WTC11 (cell line): Measurements from ENCODE around the gene COL4A1. TPM values are rescaled to one million over a fixed set of nuclear protein-coding genes. Genes with fewer than 3 reads are reported as not detected.

Source experiments
- ATAC-seq: fragments of 200-7000 bp; cut with Tn5 transposase; 2 replicates; pipeline ENCODE4 v1.10.0; 2021; ENCODE audit warnings: mild to moderate bottlenecking, moderate library complexity
- CTCF ChIA-PET: fragments of 300-600 bp; sonication (Branson Sonifier 250); formaldehyde crosslinking; loops from one replicate; lab custom pipeline; 2021; ENCODE audit warnings: antibody characterized with exemption; lab: Charles Lee
- POLR2A ChIA-PET: fragments of 350-600 bp; sonication (Branson Sonifier 250); formaldehyde crosslinking; loops from one replicate; lab custom pipeline; 2021; ENCODE audit warnings: antibody characterized with exemption; lab: Charles Lee
- DNase-seq: peaks from one replicate; pipeline ENCODE4 v3.0.0; 2021; ENCODE audit warnings: low spot score
- H3K27ac Mint-ChIP-seq: 2 replicates; pipeline ENCODE4 v1.8.0; 2021; ENCODE audit warnings: mixed read lengths
- H3K27me3 Mint-ChIP-seq: 2 replicates; pipeline ENCODE4 v1.8.0; 2021; ENCODE audit warnings: low read depth, mild to moderate bottlenecking, moderate library complexity, mixed read lengths
- H3K36me3 Mint-ChIP-seq: 2 replicates; pipeline ENCODE4 v1.8.0; 2021; ENCODE audit warnings: mixed read lengths
- H3K4me1 Mint-ChIP-seq: 2 replicates; pipeline ENCODE4 v1.8.0; 2022; ENCODE audit warnings: mixed read lengths
- H3K4me3 Mint-ChIP-seq: 2 replicates; pipeline ENCODE4 v1.8.0; 2021; ENCODE audit warnings: mild to moderate bottlenecking, moderate library complexity, mixed read lengths
- H3K9me3 Mint-ChIP-seq: 2 replicates; pipeline ENCODE4 v1.8.0; 2021; ENCODE audit warnings: mixed read lengths
- EMX1 ChIP-seq: fragments of 250-450 bp; sonication (Bioruptor Pico); IDR thresholded peaks from 2 replicates; pipeline ENCODE4 v1.8.0; 2021; ENCODE audit warnings: mild to moderate bottlenecking
- ETV6 ChIP-seq: sonication (generic); formaldehyde crosslinking; IDR thresholded peaks from 2 replicates; pipeline ENCODE4 v1.8.1; 2022; ENCODE audit warnings: mild to moderate bottlenecking, missing genetic modification reagents
- FOXJ3 ChIP-seq: sonication (generic); formaldehyde crosslinking; IDR thresholded peaks from 2 replicates; pipeline ENCODE4 v1.9.0; 2021; ENCODE audit warnings: missing genetic modification reagents, mild to moderate bottlenecking, borderline replicate concordance
- JUN ChIP-seq: sonication (generic); formaldehyde crosslinking; IDR thresholded peaks from 2 replicates; pipeline ENCODE4 v1.8.0; 2023; ENCODE audit warnings: mild to moderate bottlenecking, missing genetic modification reagents
- MYBL2 ChIP-seq: sonication (generic); formaldehyde crosslinking; IDR thresholded peaks from 2 replicates; pipeline ENCODE4 v1.8.1; 2023; ENCODE audit warnings: mild to moderate bottlenecking, moderate library complexity, missing genetic modification reagents
- NFE2L1 ChIP-seq: sonication (generic); formaldehyde crosslinking; IDR thresholded peaks from 2 replicates; pipeline ENCODE4 v1.8.1; 2023; ENCODE audit warnings: missing genetic modification reagents
- NR3C1 ChIP-seq: sonication (generic); formaldehyde crosslinking; conservative IDR thresholded peaks from 2 replicates; pipeline ENCODE4 v1.8.1; 2023; ENCODE audit warnings: low read depth, mild to moderate bottlenecking, missing genetic modification reagents
- OVOL2 ChIP-seq: fragments of 250-450 bp; sonication (Bioruptor Pico); IDR thresholded peaks from 2 replicates; pipeline ENCODE4 v1.9.0; 2021; ENCODE audit warnings: mild to moderate bottlenecking, borderline replicate concordance
- ZNF121 ChIP-seq: sonication (generic); formaldehyde crosslinking; IDR thresholded peaks from 2 replicates; pipeline ENCODE4 v1.8.0; 2023; ENCODE audit warnings: missing genetic modification reagents
- ZNF219 ChIP-seq: sonication (generic); formaldehyde crosslinking; IDR thresholded peaks from 2 replicates; pipeline ENCODE4 v1.8.0; 2023; ENCODE audit warnings: missing genetic modification reagents, mild to moderate bottlenecking, borderline replicate concordance
- total RNA-seq: library from RNA; stranded (reverse); gene quantifications from 3 replicates; pipeline ENCODE4 v1.2.3, GENCODE V29; 2021
- TF ChIP-seq, protein P1 (sequence below): fragments of 250-450 bp; sonication (Bioruptor Pico); IDR thresholded peaks from 2 replicates; pipeline ENCODE4 v1.8.0; 2021; ENCODE audit warnings: mild to moderate bottlenecking
- TF ChIP-seq, protein P2 (sequence below): sonication (generic); formaldehyde crosslinking; IDR thresholded peaks from 2 replicates; pipeline ENCODE4 v1.8.1; 2023; ENCODE audit warnings: mild to moderate bottlenecking, missing genetic modification reagents, borderline replicate concordance
- TF ChIP-seq, protein P3 (sequence below): sonication (generic); formaldehyde crosslinking; IDR thresholded peaks from 2 replicates; pipeline ENCODE4 v1.8.0; 2022; ENCODE audit warnings: mild to moderate bottlenecking, missing genetic modification reagents
- TF ChIP-seq, protein P4 (sequence below): fragments of 250-450 bp; sonication (Bioruptor Pico); IDR thresholded peaks from 2 replicates; pipeline ENCODE4 v1.9.0; 2021; ENCODE audit warnings: mild to moderate bottlenecking
- TF ChIP-seq, protein P5 (sequence below): fragments of 250-450 bp; sonication (Bioruptor Pico); IDR thresholded peaks from 2 replicates; pipeline ENCODE4 v2.1.2; 2022; ENCODE audit warnings: mild to moderate bottlenecking, moderate library complexity
- TF ChIP-seq, protein P6 (sequence below): sonication (generic); formaldehyde crosslinking; conservative IDR thresholded peaks from 2 replicates; pipeline ENCODE4 v1.8.1; 2022; ENCODE audit warnings: mild to moderate bottlenecking, missing genetic modification reagents
- TF ChIP-seq, protein P7 (sequence below): fragments of 250-450 bp; sonication (Bioruptor Pico); IDR thresholded peaks from 2 replicates; pipeline ENCODE4 v1.9.0; 2021; ENCODE audit warnings: mild to moderate bottlenecking, borderline replicate concordance

Gene COL4A1
- total RNA-seq, 1 experiment from 2014 or later, result 89.6 TPM

DNA sequence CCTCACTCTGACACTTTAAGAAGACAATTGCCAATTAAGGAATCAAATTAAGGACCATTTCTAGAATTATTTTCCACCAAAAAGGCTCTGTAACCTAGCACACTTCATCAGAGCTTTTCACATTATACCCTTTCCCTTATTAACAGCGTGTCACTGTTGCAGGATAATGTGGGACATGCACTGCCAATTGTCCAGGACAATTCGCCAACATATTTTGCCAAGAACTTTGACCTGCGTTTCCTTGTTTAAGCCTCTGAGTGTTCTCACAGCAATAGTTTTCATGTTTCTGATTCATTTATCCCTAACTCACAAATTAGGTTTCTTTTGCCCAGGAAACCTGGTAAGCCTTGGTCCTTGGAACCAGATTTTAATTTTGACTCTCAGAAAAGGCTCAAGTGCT is 13.3 kb downstream of the COL4A1 start:
- Mint-ChIP-seq H3K4me3 (no peak overlapping the region), H3K36me3 (peaks cover 4% of the 10 kb centered on the region; the same call in 1 of the 2 replicates), H3K9me3 (peaks cover 13% of the 10 kb centered on the region), H3K27ac (no peak overlapping the region), H3K27me3 (no peaks in the 10 kb centered on the region), H3K4me1 (peaks cover 12% of the 10 kb centered on the region)
- TF ChIP-seq FOXJ3, result no peak
- TF ChIP-seq, protein P1, sequence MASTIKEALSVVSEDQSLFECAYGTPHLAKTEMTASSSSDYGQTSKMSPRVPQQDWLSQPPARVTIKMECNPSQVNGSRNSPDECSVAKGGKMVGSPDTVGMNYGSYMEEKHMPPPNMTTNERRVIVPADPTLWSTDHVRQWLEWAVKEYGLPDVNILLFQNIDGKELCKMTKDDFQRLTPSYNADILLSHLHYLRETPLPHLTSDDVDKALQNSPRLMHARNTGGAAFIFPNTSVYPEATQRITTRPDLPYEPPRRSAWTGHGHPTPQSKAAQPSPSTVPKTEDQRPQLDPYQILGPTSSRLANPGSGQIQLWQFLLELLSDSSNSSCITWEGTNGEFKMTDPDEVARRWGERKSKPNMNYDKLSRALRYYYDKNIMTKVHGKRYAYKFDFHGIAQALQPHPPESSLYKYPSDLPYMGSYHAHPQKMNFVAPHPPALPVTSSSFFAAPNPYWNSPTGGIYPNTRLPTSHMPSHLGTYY (CRISPR knock-in tag), result no peak
- TF ChIP-seq, protein P2, sequence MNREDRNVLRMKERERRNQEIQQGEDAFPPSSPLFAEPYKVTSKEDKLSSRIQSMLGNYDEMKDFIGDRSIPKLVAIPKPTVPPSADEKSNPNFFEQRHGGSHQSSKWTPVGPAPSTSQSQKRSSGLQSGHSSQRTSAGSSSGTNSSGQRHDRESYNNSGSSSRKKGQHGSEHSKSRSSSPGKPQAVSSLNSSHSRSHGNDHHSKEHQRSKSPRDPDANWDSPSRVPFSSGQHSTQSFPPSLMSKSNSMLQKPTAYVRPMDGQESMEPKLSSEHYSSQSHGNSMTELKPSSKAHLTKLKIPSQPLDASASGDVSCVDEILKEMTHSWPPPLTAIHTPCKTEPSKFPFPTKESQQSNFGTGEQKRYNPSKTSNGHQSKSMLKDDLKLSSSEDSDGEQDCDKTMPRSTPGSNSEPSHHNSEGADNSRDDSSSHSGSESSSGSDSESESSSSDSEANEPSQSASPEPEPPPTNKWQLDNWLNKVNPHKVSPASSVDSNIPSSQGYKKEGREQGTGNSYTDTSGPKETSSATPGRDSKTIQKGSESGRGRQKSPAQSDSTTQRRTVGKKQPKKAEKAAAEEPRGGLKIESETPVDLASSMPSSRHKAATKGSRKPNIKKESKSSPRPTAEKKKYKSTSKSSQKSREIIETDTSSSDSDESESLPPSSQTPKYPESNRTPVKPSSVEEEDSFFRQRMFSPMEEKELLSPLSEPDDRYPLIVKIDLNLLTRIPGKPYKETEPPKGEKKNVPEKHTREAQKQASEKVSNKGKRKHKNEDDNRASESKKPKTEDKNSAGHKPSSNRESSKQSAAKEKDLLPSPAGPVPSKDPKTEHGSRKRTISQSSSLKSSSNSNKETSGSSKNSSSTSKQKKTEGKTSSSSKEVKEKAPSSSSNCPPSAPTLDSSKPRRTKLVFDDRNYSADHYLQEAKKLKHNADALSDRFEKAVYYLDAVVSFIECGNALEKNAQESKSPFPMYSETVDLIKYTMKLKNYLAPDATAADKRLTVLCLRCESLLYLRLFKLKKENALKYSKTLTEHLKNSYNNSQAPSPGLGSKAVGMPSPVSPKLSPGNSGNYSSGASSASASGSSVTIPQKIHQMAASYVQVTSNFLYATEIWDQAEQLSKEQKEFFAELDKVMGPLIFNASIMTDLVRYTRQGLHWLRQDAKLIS (CRISPR knock-in tag), result no peak
- TF ChIP-seq, protein P3, sequence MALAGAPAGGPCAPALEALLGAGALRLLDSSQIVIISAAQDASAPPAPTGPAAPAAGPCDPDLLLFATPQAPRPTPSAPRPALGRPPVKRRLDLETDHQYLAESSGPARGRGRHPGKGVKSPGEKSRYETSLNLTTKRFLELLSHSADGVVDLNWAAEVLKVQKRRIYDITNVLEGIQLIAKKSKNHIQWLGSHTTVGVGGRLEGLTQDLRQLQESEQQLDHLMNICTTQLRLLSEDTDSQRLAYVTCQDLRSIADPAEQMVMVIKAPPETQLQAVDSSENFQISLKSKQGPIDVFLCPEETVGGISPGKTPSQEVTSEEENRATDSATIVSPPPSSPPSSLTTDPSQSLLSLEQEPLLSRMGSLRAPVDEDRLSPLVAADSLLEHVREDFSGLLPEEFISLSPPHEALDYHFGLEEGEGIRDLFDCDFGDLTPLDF (CRISPR knock-in tag), result no peak
- ChIA-PET POLR2A (no interaction called here), CTCF (no interaction called here)
- ATAC-seq (no peak), DNase-seq (no peak)

DNA sequence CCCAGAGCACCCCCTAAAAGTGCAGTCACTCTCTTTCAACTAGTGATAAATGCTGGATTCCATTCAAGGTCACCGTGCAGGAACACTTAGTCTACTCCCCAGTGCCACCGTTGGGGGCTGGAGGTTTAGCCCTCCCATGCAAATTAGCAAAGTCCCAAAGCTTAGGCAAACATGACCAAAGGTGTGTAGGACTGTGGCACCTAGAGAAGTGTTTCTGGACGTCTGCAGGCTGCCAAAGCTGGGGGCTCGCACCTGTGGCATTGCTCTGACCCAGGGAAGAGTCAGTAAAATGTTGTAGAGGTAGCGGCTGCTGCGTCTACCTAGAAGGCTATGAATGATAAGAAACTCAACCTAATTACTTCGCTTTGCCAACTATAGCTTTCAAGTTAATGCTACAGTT is 13.9 kb downstream of the COL4A1 start:
- TF ChIP-seq, protein P4, sequence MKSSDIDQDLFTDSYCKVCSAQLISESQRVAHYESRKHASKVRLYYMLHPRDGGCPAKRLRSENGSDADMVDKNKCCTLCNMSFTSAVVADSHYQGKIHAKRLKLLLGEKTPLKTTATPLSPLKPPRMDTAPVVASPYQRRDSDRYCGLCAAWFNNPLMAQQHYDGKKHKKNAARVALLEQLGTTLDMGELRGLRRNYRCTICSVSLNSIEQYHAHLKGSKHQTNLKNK (CRISPR knock-in tag), result no peak
- TF ChIP-seq JUN (CRISPR knock-in tag), result no peak
- TF ChIP-seq ETV6 (CRISPR knock-in tag), result no peak
- TF ChIP-seq OVOL2 (CRISPR knock-in tag), result no peak
- TF ChIP-seq ZNF121 (CRISPR knock-in tag), result no peak
- no peak for TF ChIP-seq EMX1 (CRISPR knock-in tag)
- TF ChIP-seq, protein P5, sequence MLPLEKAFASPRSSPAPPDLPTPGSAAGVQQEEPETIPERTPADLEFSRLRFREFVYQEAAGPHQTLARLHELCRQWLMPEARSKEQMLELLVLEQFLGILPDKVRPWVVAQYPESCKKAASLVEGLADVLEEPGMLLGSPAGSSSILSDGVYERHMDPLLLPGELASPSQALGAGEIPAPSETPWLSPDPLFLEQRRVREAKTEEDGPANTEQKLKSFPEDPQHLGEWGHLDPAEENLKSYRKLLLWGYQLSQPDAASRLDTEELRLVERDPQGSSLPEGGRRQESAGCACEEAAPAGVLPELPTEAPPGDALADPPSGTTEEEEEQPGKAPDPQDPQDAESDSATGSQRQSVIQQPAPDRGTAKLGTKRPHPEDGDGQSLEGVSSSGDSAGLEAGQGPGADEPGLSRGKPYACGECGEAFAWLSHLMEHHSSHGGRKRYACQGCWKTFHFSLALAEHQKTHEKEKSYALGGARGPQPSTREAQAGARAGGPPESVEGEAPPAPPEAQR, result no peak
- TF ChIP-seq, protein P6, sequence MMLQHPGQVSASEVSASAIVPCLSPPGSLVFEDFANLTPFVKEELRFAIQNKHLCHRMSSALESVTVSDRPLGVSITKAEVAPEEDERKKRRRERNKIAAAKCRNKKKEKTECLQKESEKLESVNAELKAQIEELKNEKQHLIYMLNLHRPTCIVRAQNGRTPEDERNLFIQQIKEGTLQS (CRISPR knock-in tag), result no peak
- TF ChIP-seq NR3C1 (CRISPR knock-in tag), result no peak
- TF ChIP-seq, all 79 proteins: peak for 0
- no peaks in the 10 kb centered on the region for H3K27me3 Mint-ChIP-seq
- ChIA-PET POLR2A (no interaction called here), CTCF (no interaction called here)
- no peak overlapping the region for H3K4me3 Mint-ChIP-seq
- H3K4me1 Mint-ChIP-seq, result peaks cover 7% of the 10 kb centered on the region
- ATAC-seq, result no peak
- no peak for DNase-seq
- no peak overlapping the region for H3K27ac Mint-ChIP-seq
- H3K9me3 Mint-ChIP-seq, result peaks cover 13% of the 10 kb centered on the region
- H3K36me3 Mint-ChIP-seq, result peaks cover 4% of the 10 kb centered on the region; the same call in 1 of the 2 replicates

DNA sequence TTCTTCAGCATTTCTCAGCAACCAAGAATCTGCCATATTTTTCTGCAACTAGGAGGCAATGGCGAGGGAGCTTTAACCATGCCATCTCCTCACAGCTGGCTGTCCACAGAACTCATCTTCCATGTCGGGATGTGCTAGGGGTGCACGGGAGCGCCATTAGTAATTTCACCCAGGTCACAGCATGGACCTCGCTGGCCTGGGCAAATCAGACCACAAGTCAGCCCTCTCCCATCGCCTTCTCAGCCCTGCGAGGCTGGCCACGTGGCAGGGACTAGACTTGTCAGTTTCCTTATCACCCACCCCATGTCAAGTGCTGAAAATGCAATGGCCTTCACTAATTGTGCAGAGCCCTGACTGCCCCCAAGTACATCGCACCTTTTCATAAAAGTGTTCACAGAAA is 15.7 kb downstream of the COL4A1 start:
- ATAC-seq (no peak), DNase-seq (no peak)
- Mint-ChIP-seq H3K4me3 (no peak overlapping the region), H3K4me1 (no peaks in the 10 kb centered on the region), H3K27ac (no peak overlapping the region), H3K27me3 (no peaks in the 10 kb centered on the region), H3K9me3 (peaks cover 13% of the 10 kb centered on the region), H3K36me3 (peaks cover 4% of the 10 kb centered on the region; the same call in 1 of the 2 replicates)
- POLR2A ChIA-PET, result no interaction called here
- CTCF ChIA-PET, result interaction anchor here (1.3 kb wide), 1 partner anchor 16 kb away, joined by 3 read pairs; the partner anchor contains the start of genes COL4A1 and COL4A2
- TF ChIP-seq NR3C1 (CRISPR knock-in tag) (no peak), MYBL2 (no peak), NFE2L1 (CRISPR knock-in tag) (no peak), ZNF219 (CRISPR knock-in tag) (no peak)
- TF ChIP-seq, protein P7, sequence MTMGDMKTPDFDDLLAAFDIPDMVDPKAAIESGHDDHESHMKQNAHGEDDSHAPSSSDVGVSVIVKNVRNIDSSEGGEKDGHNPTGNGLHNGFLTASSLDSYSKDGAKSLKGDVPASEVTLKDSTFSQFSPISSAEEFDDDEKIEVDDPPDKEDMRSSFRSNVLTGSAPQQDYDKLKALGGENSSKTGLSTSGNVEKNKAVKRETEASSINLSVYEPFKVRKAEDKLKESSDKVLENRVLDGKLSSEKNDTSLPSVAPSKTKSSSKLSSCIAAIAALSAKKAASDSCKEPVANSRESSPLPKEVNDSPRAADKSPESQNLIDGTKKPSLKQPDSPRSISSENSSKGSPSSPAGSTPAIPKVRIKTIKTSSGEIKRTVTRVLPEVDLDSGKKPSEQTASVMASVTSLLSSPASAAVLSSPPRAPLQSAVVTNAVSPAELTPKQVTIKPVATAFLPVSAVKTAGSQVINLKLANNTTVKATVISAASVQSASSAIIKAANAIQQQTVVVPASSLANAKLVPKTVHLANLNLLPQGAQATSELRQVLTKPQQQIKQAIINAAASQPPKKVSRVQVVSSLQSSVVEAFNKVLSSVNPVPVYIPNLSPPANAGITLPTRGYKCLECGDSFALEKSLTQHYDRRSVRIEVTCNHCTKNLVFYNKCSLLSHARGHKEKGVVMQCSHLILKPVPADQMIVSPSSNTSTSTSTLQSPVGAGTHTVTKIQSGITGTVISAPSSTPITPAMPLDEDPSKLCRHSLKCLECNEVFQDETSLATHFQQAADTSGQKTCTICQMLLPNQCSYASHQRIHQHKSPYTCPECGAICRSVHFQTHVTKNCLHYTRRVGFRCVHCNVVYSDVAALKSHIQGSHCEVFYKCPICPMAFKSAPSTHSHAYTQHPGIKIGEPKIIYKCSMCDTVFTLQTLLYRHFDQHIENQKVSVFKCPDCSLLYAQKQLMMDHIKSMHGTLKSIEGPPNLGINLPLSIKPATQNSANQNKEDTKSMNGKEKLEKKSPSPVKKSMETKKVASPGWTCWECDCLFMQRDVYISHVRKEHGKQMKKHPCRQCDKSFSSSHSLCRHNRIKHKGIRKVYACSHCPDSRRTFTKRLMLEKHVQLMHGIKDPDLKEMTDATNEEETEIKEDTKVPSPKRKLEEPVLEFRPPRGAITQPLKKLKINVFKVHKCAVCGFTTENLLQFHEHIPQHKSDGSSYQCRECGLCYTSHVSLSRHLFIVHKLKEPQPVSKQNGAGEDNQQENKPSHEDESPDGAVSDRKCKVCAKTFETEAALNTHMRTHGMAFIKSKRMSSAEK (CRISPR knock-in tag), result no peak
- TF ChIP-seq, protein P5, result no peak
